Stomach smooth muscle (tissue), 2 donors: ENCODE data around the gene POU2F3.

Source experiments
- H3K27ac ChIP-seq: one replicate; pipeline ENCODE4 v1.7.0; 2013; ENCODE audit warnings: mild to moderate bottlenecking, low read length, inconsistent platforms
- H3K27me3 ChIP-seq, 2 donors: one replicate each; pipeline ENCODE4 v1.7.0; 2013; ENCODE audit warnings: low read length in 2 of 2; ENCODE audit not compliant: insufficient read depth in 2 of 2, control insufficient read depth in 1 of 2
- H3K36me3 ChIP-seq, 2 donors: one replicate each; pipeline ENCODE4 v1.7.0; 2013; ENCODE audit warnings: low read length in 2 of 2; ENCODE audit not compliant: control insufficient read depth in 2 of 2, insufficient read depth in 2 of 2
- H3K4me1 ChIP-seq: one replicate; pipeline ENCODE4 v1.7.0; 2013; ENCODE audit warnings: low read length; ENCODE audit not compliant: control insufficient read depth, insufficient read depth
- H3K4me3 ChIP-seq, 2 donors: one replicate each; pipeline ENCODE4 v1.7.0; 2013; ENCODE audit warnings: low read length in 2 of 2
- H3K9ac ChIP-seq, 2 donors: one replicate each; pipeline ENCODE4 v1.7.0; 2013; ENCODE audit warnings: low read length in 2 of 2, mild to moderate bottlenecking in 1 of 2
- H3K9me3 ChIP-seq, 2 donors: one replicate each; pipeline ENCODE4 v1.7.0; 2013; ENCODE audit warnings: low read length in 2 of 2; ENCODE audit not compliant: control insufficient read depth in 2 of 2
- donor health status: healthy.
- donor health status: Pancreatic carcinoma.

POU2F3 gene

DNA sequence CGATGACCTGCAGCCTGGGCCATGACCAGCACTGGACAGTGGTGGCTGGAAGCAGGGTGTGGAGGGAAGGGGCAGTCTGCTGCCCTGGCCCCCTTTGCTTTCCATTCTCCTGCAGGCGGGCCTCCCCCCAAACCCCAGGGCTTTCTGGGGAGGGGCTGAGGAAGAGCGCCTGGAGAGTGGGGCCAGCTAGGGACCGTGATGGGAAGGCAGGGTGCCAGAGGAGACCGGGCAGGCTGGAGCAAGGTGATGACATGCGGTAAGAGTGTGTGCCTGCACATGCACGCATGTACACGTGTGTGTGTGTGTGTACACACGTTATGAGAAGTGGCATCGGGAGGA lies 21.3 kb upstream of the POU2F3 start:
- Histone ChIP-seq H3K4me3 (peak overlapping the region in 1 of 2 donors; percentile 40), H3K27ac (peak overlapping the region; percentile 31), H3K36me3 (no peaks in the 10 kb centered on the region), H3K27me3 (no peaks in the 10 kb centered on the region), H3K9me3 (no peaks in the 10 kb centered on the region), H3K4me1 (peaks cover 61% of the 10 kb centered on the region), H3K9ac (no peak overlapping the region)

DNA sequence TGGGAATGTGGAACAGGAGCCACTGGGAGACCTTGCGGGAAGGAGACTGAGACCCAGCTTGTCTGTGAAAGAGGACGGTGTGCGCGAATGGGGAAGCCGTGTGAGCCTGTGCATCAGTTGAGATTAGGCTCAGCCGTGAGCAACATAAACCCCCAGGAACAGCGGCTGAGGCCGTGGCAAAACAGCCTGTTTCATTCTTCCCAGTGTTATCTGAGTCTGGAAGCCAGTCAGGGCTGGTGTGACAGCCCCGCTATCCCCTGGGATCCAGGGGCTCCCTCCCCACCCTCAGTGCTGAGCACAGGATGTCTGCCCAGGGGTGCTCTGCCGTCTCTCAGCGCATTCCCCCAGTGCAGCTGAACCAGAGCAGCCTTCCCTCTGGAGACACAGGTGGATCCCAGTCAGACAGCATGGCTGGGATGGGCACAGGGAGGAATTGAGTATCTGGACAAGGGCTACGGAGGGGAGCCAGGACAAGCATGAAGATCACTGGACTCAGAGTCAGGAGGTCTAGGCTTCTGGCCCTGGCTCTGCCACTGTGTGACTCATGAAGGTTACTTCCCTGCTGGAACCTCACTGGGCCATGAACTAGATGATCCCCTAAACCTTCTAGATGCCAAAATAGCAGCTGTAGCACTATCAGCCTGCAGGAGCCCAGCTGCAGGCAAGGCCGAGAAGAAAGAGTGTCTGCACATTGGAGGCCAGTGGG lies 20.6 kb upstream of the POU2F3 start:
- H3K4me1 ChIP-seq: peaks cover 67% of the 10 kb centered on the region
- no peak overlapping the region for H3K9ac ChIP-seq
- no peak overlapping the region for H3K4me3 ChIP-seq
- H3K27ac ChIP-seq: no peak overlapping the region
- no peaks in the 10 kb centered on the region for H3K36me3 ChIP-seq
- H3K27me3 ChIP-seq: no peaks in the 10 kb centered on the region
- no peaks in the 10 kb centered on the region for H3K9me3 ChIP-seq

DNA sequence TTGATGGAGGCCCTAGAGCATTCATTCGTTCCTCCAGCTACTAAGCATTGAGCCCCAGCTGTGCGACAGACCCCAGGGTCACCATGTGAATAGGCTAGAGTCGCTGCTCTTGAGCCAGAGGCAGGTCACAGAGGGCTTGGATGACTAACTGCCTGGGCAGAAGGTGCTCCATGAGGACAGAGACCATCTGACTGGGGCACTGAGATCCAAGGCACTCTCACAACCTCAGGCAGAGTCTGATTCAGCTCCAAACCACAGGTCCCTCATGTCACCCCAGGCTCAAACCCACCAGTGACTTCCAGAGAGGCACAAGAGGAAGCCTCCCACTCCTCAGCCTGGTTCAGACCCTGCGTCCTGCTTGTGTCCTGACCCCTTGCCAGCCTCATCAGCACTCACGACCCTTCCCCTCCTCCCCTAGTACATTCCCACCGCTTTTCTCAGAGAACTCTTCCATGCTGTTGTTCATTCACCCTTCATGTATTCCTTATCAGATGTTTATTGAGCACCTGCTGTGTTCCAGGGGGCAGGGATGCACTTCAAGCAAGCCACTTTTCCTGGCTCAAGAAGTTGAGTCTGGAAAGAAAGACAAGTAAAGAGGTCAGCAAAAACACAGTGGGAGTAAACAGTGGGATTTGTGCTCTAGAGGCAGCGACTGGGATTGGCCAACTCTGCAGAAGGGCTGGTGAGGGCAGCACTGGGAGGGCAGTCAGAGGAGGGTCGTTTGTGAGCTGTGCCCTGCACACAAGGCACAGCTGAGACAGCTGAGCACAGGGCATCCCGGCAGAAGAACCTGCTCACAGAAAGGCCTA lies 19.8 kb upstream of the POU2F3 start:
- H3K27ac ChIP-seq: no peak overlapping the region
- no peaks in the 10 kb centered on the region for H3K9me3 ChIP-seq
- peaks cover 72% of the 10 kb centered on the region for H3K4me1 ChIP-seq
- no peaks in the 10 kb centered on the region for H3K27me3 ChIP-seq
- H3K4me3 ChIP-seq: peak overlapping the region in 1 of 2 donors; percentile 22
- no peaks in the 10 kb centered on the region for H3K36me3 ChIP-seq
- H3K9ac ChIP-seq: no peak overlapping the region

DNA sequence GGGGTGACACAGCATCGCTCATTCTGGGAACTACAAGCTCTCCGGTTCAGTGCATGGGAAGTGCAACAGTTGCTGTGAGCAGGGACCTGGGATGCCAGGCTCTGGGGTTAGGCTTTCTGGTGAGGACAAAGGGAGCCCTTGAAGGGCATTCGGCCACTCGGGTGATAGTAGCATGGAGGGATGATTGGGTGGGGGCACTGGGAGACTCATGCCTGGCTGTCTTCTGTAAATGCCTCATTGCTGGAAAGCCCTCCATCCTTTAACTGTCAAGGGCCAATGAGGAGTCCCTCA lies 19.2 kb upstream of the POU2F3 start:
- peak overlapping the region in 1 of 2 donors; percentile 22 for H3K4me3 ChIP-seq
- H3K27me3 ChIP-seq: no peaks in the 10 kb centered on the region
- peaks cover 71% of the 10 kb centered on the region for H3K4me1 ChIP-seq
- no peak overlapping the region for H3K9ac ChIP-seq
- H3K36me3 ChIP-seq: no peaks in the 10 kb centered on the region
- no peak overlapping the region for H3K27ac ChIP-seq
- H3K9me3 ChIP-seq: no peaks in the 10 kb centered on the region

DNA sequence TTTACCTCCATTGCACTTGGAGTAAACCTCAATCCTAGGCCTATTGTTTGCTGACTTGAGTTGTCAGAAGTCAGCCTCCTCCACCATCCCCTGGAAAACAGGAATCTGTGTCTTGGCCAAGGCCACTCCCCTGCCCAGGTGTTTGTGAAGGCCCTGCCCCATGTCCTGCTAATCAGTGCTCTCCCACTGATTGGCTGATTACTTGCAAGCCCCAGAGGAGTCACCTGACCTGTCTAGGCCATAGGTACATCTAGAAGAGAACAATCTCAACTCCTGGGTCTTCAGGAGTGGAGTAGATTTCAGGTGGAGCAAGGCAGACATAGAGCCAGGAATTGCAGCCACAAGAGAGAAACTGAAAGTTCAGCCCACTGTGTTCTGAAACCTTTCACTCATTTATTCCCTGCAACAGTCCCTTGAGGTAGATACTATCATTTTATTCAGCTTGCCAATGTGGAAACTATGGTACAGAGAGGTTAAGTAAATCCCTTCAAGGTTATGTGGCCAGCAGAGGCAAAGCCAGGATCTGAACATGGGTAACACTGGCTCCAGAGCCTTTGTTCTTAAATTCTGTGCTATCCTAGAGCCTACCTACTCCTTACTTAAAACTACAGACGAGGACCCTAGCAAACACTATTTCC lies 18.7 kb upstream of the POU2F3 start:
- Histone ChIP-seq H3K4me1 (peaks cover 71% of the 10 kb centered on the region), H3K27ac (no peak overlapping the region), H3K4me3 (no peak overlapping the region), H3K27me3 (no peaks in the 10 kb centered on the region), H3K9ac (no peak overlapping the region), H3K9me3 (no peaks in the 10 kb centered on the region), H3K36me3 (no peaks in the 10 kb centered on the region)

DNA sequence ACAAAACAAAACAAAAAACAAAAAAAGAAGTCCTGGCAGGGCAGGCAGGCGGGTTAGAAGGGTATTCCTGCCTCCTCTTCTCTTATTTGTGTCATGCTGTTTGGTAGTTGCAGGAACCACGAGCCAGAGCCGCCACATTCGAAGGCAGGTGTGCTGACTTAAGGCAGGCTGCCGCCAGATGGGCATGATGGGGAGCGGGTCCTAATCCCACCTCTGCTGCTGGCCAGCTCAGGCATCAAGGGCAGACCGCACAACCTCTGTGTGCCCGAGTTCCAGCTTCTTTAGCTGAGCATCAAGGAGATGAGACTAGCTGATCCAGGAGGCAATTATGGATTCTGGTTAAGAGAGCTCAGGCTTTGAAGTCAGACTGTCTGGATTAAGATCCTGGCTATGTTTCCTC lies 17.0 kb upstream of the POU2F3 start:
- Histone ChIP-seq H3K27me3 (no peaks in the 10 kb centered on the region), H3K27ac (no peak overlapping the region), H3K4me3 (no peak overlapping the region), H3K36me3 (no peaks in the 10 kb centered on the region), H3K4me1 (peaks cover 56% of the 10 kb centered on the region), H3K9me3 (no peaks in the 10 kb centered on the region), H3K9ac (no peak overlapping the region)

DNA sequence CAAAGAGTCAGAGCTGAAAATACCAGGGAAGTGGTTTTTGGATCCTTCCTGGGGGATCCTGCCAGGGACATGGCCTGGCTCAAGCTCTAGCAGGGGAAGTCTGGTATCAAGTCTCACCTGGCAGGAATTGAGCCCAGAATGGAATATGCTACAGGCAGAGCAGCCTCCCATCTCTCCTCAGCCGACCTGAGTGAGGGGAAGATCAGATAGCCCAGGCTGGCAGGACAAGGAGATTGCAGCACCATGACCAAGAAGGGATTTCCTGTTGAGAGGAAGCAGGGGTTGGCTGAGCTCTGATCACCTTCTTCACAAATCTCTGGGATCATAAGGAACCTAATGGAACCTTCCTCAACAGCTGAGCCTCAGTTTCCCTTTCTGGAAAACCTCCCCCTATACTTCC lies 16.1 kb upstream of the POU2F3 start:
- Histone ChIP-seq H3K27me3 (no peaks in the 10 kb centered on the region), H3K9me3 (no peaks in the 10 kb centered on the region), H3K4me3 (no peak overlapping the region), H3K36me3 (no peaks in the 10 kb centered on the region), H3K4me1 (peaks cover 47% of the 10 kb centered on the region), H3K9ac (no peak overlapping the region), H3K27ac (no peak overlapping the region)

DNA sequence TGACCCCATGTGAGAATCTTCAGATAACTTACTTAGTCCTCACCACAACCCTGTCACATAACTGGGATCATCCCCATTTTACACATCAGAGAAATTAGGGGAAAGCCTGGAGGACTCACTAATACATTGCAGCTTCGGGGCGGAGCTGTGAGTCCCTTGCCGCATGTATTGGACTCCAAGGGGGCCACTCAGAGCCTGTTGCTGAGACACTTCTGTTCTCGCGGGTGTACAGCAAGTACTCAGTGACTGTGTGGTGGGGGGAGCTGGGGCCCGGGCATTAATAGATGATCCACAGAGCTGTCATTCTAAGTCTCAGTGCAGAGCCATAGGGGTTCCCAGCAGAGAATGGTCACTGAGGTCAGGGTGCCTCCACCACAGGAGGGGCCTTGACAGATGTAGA lies 15.6 kb upstream of the POU2F3 start:
- H3K36me3 ChIP-seq: no peaks in the 10 kb centered on the region
- no peak overlapping the region for H3K4me3 ChIP-seq
- no peak overlapping the region for H3K9ac ChIP-seq

DNA sequence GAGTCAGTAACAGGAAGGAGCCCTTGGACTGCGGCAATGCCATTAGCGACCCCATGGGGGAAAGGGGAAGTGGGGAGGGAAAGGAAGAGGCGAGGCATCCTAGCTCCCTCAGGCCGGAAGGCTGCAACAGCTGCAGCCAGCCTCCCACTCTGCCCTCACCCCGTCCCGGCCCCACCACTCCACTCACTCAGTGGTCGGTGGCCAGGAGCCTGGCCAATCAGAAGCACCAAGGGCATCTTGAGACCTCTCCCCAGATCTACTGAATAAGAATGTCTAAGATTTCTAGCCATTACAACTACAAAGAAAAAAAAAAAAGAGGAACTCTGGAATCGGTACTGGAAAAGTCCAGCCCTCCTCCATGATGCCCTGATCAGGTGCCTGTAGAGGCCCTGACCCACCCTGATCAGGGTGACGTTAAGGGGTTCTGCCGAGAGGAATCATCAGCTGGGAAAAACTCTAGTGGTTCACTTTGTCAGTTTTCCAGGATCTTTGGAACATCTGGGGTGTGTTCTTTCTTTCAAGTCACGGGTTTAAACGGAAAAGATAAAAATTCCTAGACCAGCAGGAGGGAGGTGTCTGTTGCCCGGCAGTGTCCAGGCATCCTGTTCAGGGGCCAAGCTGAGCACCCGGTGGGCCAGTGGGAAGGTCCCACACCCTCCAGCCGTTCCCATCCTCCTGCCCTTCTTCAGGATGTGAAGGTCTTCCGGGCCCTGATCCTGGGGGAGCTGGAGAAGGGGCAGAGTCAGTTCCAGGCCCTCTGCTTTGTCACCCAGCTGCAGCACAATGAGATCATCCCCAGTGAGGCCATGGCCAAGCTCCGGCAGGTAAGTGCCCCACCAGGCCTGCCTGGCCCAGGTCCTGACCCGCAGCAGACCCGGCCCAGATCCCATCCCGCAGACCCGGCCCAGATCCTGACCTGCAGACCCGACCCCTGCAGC lies 14.7 kb upstream of the POU2F3 start:
- H3K4me3 ChIP-seq: no peak overlapping the region
- H3K9ac ChIP-seq: no peak overlapping the region
- H3K36me3 ChIP-seq: no peaks in the 10 kb centered on the region
- no peaks in the 10 kb centered on the region for H3K9me3 ChIP-seq
- H3K27me3 ChIP-seq: no peaks in the 10 kb centered on the region
- H3K4me1 ChIP-seq: peaks cover 33% of the 10 kb centered on the region
- peak overlapping the region; percentile 6 for H3K27ac ChIP-seq

More for the DNA sequence above, 15.6 kb upstream of the POU2F3 start:
- H3K4me1 ChIP-seq: peaks cover 42% of the 10 kb centered on the region
- H3K9me3 ChIP-seq: no peaks in the 10 kb centered on the region
- no peak overlapping the region for H3K27ac ChIP-seq
- H3K27me3 ChIP-seq: no peaks in the 10 kb centered on the region

DNA sequence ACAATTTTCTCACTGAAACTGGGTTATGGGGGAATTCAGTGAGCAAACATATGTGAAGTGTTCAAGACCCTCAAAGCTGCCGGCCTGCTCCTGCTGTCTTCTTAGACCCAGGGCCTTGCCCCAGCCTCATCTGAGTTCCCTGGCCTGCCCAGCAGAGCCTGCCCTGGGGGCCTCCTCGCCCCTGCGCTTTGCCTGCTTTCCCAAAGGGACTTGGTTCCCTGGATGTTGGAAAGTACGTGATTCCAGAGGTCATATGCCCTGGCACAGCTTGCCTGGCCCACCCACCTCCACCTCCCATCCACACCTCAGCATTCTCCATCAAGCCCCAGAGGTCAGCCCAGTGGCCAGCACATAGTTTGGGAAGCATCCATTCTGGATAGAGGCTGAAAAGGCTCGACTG lies 13.7 kb upstream of the POU2F3 start:
- no peak overlapping the region for H3K9ac ChIP-seq
- no peaks in the 10 kb centered on the region for H3K27me3 ChIP-seq
- H3K27ac ChIP-seq: peak overlapping the region; percentile 6
- no peaks in the 10 kb centered on the region for H3K9me3 ChIP-seq
- H3K4me1 ChIP-seq: peaks cover 33% of the 10 kb centered on the region
- no peak overlapping the region for H3K4me3 ChIP-seq
- no peaks in the 10 kb centered on the region for H3K36me3 ChIP-seq
